HG03460 (cell line): ENCODE measurements around the gene DBP.

Experiments
- ATAC-seq: cut with Tn5 transposase; IDR thresholded peaks from one replicate; pipeline ENCODE4 v1.9.1; 2021; ENCODE audit not compliant: unreplicated experiment

Gene DBP

GRCh38 chr19:48613852-48614435 is 23.2 kb downstream of the DBP start:
- no peak for ATAC-seq

GRCh38 chr19:48613024-48613851 is 23.9 kb downstream of the DBP start:
- no peak for ATAC-seq

GRCh38 chr19:48611872-48612271 is 25.3 kb downstream of the DBP start:
- no peak for ATAC-seq

- no peak for ATAC-seq
Measured at GRCh38 chr19:48609571-48610108, 27.5 kb downstream of the DBP start.

- ATAC-seq = no peak
Measured at GRCh38 chr19:48608798-48609263, 28.3 kb downstream of the DBP start.

GRCh38 chr19:48607359-48607755 is 29.8 kb downstream of the DBP start:
- ATAC-seq = no peak

- no peak for ATAC-seq
Measured at GRCh38 chr19:48606463-48607358, 30.5 kb downstream of the DBP start, which contains the start of gene SPACA4. SPACA4 (plus strand) TSS chr19:48606742; CDS start chr19:48606979, 237 bp downstream.

- ATAC-seq = no peak
Measured at GRCh38 chr19:48603850-48604249, 33.3 kb downstream of the DBP start.

- no peak for ATAC-seq
Measured at GRCh38 chr19:48603449-48603848, 33.7 kb downstream of the DBP start.

GRCh38 chr19:48603001-48603400 is 34.2 kb downstream of the DBP start:
- ATAC-seq = no peak

GRCh38 chr19:48600679-48601417 is 36.3 kb downstream of the DBP start:
- ATAC-seq = no peak

- no peak for ATAC-seq
Measured at GRCh38 chr19:48598996-48599700, 38.0 kb downstream of the DBP start.

- ATAC-seq = no peak
Measured at GRCh38 chr19:48596679-48597465, 40.3 kb downstream of the DBP start.

- no peak for ATAC-seq
Measured at GRCh38 chr19:48596237-48596636, 40.9 kb downstream of the DBP start.

GRCh38 chr19:48595833-48596232 is 41.3 kb downstream of the DBP start:
- ATAC-seq = no peak

GRCh38 chr19:48595171-48595570 is 42.0 kb downstream of the DBP start:
- ATAC-seq = no peak

- ATAC-seq = no peak
Measured at GRCh38 chr19:48591021-48591420, 46.2 kb downstream of the DBP start.

- no peak for ATAC-seq
Measured at GRCh38 chr19:48588670-48589401, 48.3 kb downstream of the DBP start.
